CD4-positive, CD25-positive, alpha-beta regulatory T cell (primary cell): ENCODE results near the gene MAN1A1. TPM values are rescaled to one million over a fixed set of nuclear protein-coding genes. Genes with fewer than 3 reads are reported as not detected.

Experiments used
- ATAC-seq, 2 donors: fragments of 150-1000 bp; cut with Tn5 transposase; one replicate each; pipeline ENCODE4 v1.10.0; 2021; ENCODE audit warnings: low read depth in 2 of 2, moderate number of reproducible peaks in 2 of 2, moderate library complexity in 1 of 2
- DNase-seq, 3 donors: peaks; one replicate each; pipeline versions ENCODE4 v3.0.0 to v3.0.0-alpha.2; 2012 to 2022; ENCODE audit warnings: mixed read lengths in 1 of 3
- H3K27ac ChIP-seq: one replicate; pipeline ENCODE4 v1.7.0; 2013; ENCODE audit warnings: mild to moderate bottlenecking, low read length; ENCODE audit not compliant: insufficient read depth, poor library complexity, severe bottlenecking
- H3K27me3 ChIP-seq: one replicate; pipeline ENCODE4 v1.7.0; 2013; ENCODE audit warnings: low read length; ENCODE audit not compliant: control insufficient read depth, insufficient read depth
- H3K36me3 ChIP-seq: one replicate; pipeline ENCODE4 v1.7.0; 2013; ENCODE audit warnings: mild to moderate bottlenecking, low read length, moderate library complexity; ENCODE audit not compliant: control insufficient read depth, insufficient read depth
- H3K4me1 ChIP-seq: 2 replicates; pipeline ENCODE4 v1.7.0; 2013; ENCODE audit warnings: mild to moderate bottlenecking, low read length; ENCODE audit not compliant: insufficient read depth, control insufficient read depth, poor library complexity, severe bottlenecking
- H3K4me3 ChIP-seq: one replicate; pipeline ENCODE4 v1.7.0; 2013; ENCODE audit warnings: low read depth, mild to moderate bottlenecking, low read length, moderate library complexity
- H3K9me3 ChIP-seq, 2 experiments: 1 replicate in 1 of 2; 2 replicates in 1 of 2; pipeline ENCODE4 v1.7.0; 2013; ENCODE audit warnings: low read length in 2 of 2, mild to moderate bottlenecking in 1 of 2, moderate library complexity in 1 of 2; ENCODE audit not compliant: control insufficient read depth in 2 of 2
- H3K27ac Mint-ChIP-seq, 3 donors: one replicate each; pipeline ENCODE4 v1.8.0; 2020 to 2022; ENCODE audit warnings: mild to moderate bottlenecking in 3 of 3, mixed read lengths in 3 of 3, moderate library complexity in 2 of 3
- H3K27me3 Mint-ChIP-seq: one replicate; pipeline ENCODE4 v1.8.0; 2022; ENCODE audit warnings: mild to moderate bottlenecking, mixed read lengths
- H3K36me3 Mint-ChIP-seq: one replicate; pipeline ENCODE4 v1.8.0; 2020; ENCODE audit warnings: mixed read lengths
- H3K4me1 Mint-ChIP-seq, 4 donors: one replicate each; pipeline ENCODE4 v1.8.0; 2020 to 2022; ENCODE audit warnings: mixed read lengths in 4 of 4, mild to moderate bottlenecking in 1 of 4
- H3K4me3 Mint-ChIP-seq, 4 donors: one replicate each; pipeline ENCODE4 v1.8.0; 2020 to 2022; ENCODE audit warnings: mild to moderate bottlenecking in 4 of 4, mixed read lengths in 4 of 4, moderate library complexity in 3 of 4
- H3K9me3 Mint-ChIP-seq, 7 donors: one replicate each; pipeline ENCODE4 v1.8.0; 2020 to 2022; ENCODE audit warnings: mixed read lengths in 7 of 7, mild to moderate bottlenecking in 3 of 7, moderate library complexity in 2 of 7
- polyA plus RNA-seq, 4 donors: library from polyadenylated mRNA; unstranded; fragments of 300-500 nt; fragmentation: Illumina TruSeq; gene quantifications; one replicate each; pipeline ENCODE4 v1.2.3, GENCODE V29; 2021
- total RNA-seq: library from RNA; stranded (reverse); gene quantifications from one replicate; pipeline ENCODE4 v1.2.3, GENCODE V29; 2022

MAN1A1 gene
- total and polyA plus RNA-seq, 5 donors from 2014 or later, result 10.7 to 20.6 (median 13.6) TPM

DNA sequence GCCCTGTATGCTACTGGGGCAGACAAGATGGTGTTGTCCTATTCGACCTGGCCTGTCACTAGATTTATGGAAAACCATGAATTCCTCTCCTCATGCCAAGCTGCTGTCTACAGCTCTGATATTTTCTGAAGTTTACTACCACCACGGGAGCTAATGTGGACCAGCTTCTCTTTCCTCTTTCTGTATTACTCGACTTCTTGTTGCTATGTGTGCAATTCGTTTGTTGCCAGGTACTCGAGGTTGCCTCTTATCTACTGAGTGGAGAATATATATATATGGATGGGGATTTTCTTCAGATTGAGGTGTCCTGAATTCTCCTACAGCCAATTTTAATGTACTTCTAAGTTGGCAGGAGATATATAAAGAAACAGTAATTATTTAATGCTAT lies 34.7 kb downstream of the MAN1A1 start:
- H3K27ac Mint-ChIP-seq, result peak overlapping the region; percentile 84 to 94 (median 90)
- Histone ChIP-seq H3K36me3 (no peaks in the 10 kb centered on the region), H3K27ac (peak overlapping the region; percentile 43), H3K9me3 (no peaks in the 10 kb centered on the region), H3K27me3 (no peaks in the 10 kb centered on the region), H3K4me3 (peak overlapping the region; percentile 5), H3K4me1 (peaks cover 22% of the 10 kb centered on the region)
- peaks cover 3% of the 10 kb centered on the region for H3K36me3 Mint-ChIP-seq
- no peaks in the 10 kb centered on the region for H3K27me3 Mint-ChIP-seq
- no peaks in the 10 kb centered on the region for H3K9me3 Mint-ChIP-seq
- no peak for DNase-seq
- peak overlapping the region in 3 of 4 donors; percentile 23 to 81 (median 64) for H3K4me3 Mint-ChIP-seq
- H3K4me1 Mint-ChIP-seq, result peaks cover 34 to 44% (median 41%) of the 10 kb centered on the region in 4 donors
- ATAC-seq, result no peak

DNA sequence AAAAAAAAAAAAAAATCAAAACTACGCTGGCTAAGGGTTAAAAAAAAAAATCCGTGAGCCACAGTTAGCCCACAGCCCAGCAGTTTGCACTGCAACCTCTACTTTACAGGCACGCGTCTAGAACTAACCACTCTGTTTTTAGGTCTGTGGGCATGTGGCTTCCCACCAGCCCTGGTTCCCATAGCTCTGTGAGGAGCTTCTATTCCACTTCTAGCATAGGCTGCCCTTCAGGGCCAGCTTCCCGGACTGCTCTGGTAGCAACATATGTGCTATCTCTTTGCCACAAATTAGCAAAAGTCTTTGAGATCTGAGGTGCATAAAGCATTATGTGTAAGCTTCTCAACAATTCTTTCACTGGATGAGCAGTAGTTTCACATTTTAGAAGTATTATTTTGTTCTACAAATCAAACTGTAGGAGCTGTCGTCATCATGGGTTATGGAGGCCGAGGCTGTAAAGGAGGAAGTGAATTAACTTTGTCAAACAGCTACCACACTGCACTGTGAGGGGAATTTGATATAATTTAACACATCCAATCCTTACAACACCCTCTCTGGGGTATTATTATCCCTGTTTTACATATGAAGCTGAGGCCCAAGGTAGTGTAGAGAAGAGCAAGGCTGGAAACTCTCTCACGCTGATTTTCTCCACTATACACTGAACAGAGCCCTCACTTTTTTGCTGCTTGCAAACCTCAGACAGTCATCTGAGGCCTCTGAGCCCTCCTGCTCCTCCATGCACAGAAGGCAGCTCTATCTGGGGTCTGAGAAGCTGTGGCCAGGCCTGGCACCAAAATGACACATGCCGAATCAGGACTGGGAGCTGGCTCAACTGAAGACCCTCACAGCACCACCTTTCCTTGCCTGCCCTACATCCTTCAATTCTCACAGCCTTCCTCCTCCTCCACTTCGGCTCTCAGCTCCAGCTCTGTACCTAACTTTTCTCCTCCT lies 35.4 kb downstream of the MAN1A1 start:
- H3K4me3 Mint-ChIP-seq, result peak overlapping the region; percentile 5 to 81 (median 44)

DNA sequence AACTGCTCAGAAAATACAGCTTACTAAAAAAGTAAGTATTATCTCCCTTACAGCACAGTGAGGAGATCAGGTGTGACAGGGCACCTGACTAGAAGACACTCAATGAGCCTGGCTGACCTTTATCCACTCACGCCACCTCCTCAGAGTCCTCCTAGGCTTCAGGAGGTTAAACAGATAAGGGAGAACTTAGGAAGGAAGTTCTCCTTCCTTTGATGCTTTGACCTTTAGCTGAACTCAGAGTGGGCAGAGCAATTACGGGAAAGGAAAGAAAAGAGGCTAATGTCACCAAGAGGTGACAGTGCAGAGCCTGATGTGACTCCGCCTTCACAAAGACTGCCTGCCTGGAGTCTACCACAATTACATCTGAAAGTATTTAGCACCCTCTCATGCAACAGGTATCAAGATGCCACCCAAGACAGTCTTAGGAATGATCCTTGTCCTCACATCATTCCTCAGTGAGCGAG lies 36.7 kb downstream of the MAN1A1 start:
- Mint-ChIP-seq H3K27ac (peak overlapping the region in 2 of 3 donors; percentile 40 to 59), H3K4me3 (peak overlapping the region in 3 of 4 donors; percentile 11 to 74 (median 65)), H3K27me3 (no peaks in the 10 kb centered on the region), H3K4me1 (peaks cover 41 to 53% (median 50%) of the 10 kb centered on the region in 4 donors), H3K9me3 (no peaks in the 10 kb centered on the region), H3K36me3 (peaks cover 3% of the 10 kb centered on the region)
- DNase-seq (peak in 1 of 3 donors; percentile 52), ATAC-seq (peak; percentile 44 to 49)
- Histone ChIP-seq H3K4me3 (peak overlapping the region; percentile 60), H3K27me3 (no peaks in the 10 kb centered on the region), H3K27ac (no peak overlapping the region), H3K4me1 (peaks cover 22% of the 10 kb centered on the region), H3K9me3 (no peaks in the 10 kb centered on the region), H3K36me3 (no peaks in the 10 kb centered on the region)

More for the DNA sequence above, 35.4 kb downstream of the MAN1A1 start:
- DNase-seq (peak in 2 of 3 donors; percentile 11 to 28), ATAC-seq (peak; percentile 39 to 55)
- peak overlapping the region; percentile 4 for H3K4me3 ChIP-seq
- Mint-ChIP-seq H3K27ac (peak overlapping the region; percentile 84 to 94 (median 90)), H3K36me3 (peaks cover 3% of the 10 kb centered on the region), H3K9me3 (no peaks in the 10 kb centered on the region), H3K27me3 (no peaks in the 10 kb centered on the region), H3K4me1 (peaks cover 41 to 49% (median 48%) of the 10 kb centered on the region in 4 donors)
- no peaks in the 10 kb centered on the region for H3K27me3 ChIP-seq
- peaks cover 22% of the 10 kb centered on the region for H3K4me1 ChIP-seq
- H3K36me3 ChIP-seq, result no peaks in the 10 kb centered on the region
- H3K9me3 ChIP-seq, result no peaks in the 10 kb centered on the region
- peak overlapping the region; percentile 43 for H3K27ac ChIP-seq

DNA sequence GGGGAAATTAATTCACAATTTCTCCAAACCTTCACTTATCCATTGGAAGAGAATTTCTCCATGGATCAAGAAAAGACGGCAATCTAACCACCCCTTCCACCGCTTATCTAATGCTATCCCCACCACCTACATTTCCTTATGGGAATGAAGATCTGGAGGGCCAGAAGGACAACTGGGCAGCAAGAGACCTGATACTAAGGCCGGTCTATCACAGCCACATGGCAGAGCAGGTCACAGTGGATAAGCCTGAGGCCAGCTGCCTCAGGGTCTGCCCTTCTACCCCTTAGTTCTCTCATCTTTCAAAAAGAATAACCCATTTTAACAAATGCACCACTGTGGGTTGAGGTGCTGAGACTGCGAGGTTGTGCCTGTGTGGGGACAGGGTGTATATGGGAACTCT lies 37.1 kb downstream of the MAN1A1 start:
- Histone ChIP-seq H3K27me3 (no peaks in the 10 kb centered on the region), H3K4me1 (peaks cover 22% of the 10 kb centered on the region), H3K36me3 (no peaks in the 10 kb centered on the region), H3K4me3 (no peak overlapping the region), H3K9me3 (no peaks in the 10 kb centered on the region), H3K27ac (no peak overlapping the region)
- H3K36me3 Mint-ChIP-seq, result peaks cover 3% of the 10 kb centered on the region
- no peaks in the 10 kb centered on the region for H3K27me3 Mint-ChIP-seq
- H3K4me3 Mint-ChIP-seq, result peak overlapping the region in 1 of 4 donors; percentile 74
- ATAC-seq (no peak), DNase-seq (no peak)
- no peaks in the 10 kb centered on the region for H3K9me3 Mint-ChIP-seq
- H3K4me1 Mint-ChIP-seq, result peaks cover 41 to 53% (median 50%) of the 10 kb centered on the region in 4 donors
- peak overlapping the region in 2 of 3 donors; percentile 40 to 59 for H3K27ac Mint-ChIP-seq

DNA sequence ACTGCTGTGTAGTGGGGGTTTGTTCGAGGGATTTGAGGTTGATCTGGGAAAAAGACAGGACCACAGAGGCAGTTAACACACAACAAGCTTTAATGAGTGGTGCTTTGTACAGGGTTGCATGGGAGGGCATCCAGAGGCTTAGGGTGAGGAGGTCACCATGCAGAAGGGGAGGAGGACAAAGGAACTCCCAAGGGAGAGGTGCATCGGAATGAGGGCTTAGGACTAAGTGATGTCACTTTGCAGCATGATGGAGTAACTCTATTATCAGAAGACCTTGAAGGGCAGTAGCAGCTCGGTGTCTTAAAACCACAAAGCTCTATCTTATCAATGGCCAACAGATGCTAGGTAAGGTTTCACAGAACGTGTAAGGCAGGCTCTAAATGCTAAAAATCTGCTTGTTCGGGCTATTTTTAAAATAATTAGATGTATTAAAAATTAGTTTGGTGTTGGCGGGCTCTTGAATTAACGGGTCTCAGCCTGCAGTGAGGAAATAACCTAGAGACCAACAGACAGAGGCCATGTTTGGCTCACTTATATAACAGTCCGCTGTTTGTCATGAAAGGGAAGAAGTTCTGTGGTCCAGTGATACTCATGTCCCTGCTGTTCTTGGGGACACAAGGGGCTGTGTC lies 37.9 kb downstream of the MAN1A1 start:
- H3K27ac ChIP-seq, result no peak overlapping the region
- no peak for DNase-seq
- no peak overlapping the region for H3K4me3 ChIP-seq
- H3K27me3 ChIP-seq, result no peaks in the 10 kb centered on the region
- Mint-ChIP-seq H3K27ac (peak overlapping the region in 2 of 3 donors; percentile 40 to 66), H3K27me3 (no peaks in the 10 kb centered on the region), H3K9me3 (no peaks in the 10 kb centered on the region), H3K36me3 (peaks cover 5% of the 10 kb centered on the region), H3K4me1 (peaks cover 41 to 53% (median 50%) of the 10 kb centered on the region in 4 donors), H3K4me3 (no peak overlapping the region)
- H3K9me3 ChIP-seq, result no peaks in the 10 kb centered on the region
- peaks cover 1% of the 10 kb centered on the region for H3K36me3 ChIP-seq
- no peak for ATAC-seq
- H3K4me1 ChIP-seq, result peaks cover 22% of the 10 kb centered on the region

DNA sequence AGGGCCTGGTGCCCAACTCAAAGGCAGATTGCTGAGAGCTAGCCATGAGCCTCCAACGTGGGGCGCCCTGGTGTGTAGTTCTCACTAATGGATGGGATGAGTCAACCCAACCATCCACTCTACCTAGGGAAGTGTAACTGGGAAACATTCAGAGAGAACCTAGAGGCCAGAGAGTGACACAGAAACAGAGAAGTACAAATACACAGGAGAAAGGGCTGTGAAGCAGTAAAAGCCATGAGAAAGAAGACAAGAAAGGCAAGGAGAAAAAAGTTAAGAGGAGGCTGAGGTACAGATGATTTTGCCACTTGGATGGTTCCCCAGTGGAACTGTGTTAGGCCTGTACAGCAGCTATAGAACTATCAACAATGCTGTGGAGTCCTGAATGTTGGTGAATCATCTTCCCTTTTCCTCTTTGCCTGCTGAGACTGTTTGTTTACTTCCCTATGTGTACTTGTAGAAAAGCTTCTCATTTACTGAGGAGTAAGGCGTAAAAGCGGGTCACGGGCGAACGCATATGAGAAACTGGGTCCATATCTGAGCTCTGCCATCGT lies 39.0 kb downstream of the MAN1A1 start:
- peaks cover 22% of the 10 kb centered on the region for H3K4me1 ChIP-seq
- Mint-ChIP-seq H3K9me3 (no peaks in the 10 kb centered on the region), H3K27me3 (no peaks in the 10 kb centered on the region), H3K4me3 (no peak overlapping the region), H3K36me3 (peaks cover 7% of the 10 kb centered on the region), H3K4me1 (peaks cover 37 to 49% (median 46%) of the 10 kb centered on the region in 4 donors), H3K27ac (no peak overlapping the region)
- H3K27me3 ChIP-seq, result no peaks in the 10 kb centered on the region
- H3K27ac ChIP-seq, result no peak overlapping the region
- DNase-seq (no peak), ATAC-seq (no peak)
- H3K4me3 ChIP-seq, result no peak overlapping the region
- peaks cover 9% of the 10 kb centered on the region for H3K36me3 ChIP-seq
- no peaks in the 10 kb centered on the region for H3K9me3 ChIP-seq

DNA sequence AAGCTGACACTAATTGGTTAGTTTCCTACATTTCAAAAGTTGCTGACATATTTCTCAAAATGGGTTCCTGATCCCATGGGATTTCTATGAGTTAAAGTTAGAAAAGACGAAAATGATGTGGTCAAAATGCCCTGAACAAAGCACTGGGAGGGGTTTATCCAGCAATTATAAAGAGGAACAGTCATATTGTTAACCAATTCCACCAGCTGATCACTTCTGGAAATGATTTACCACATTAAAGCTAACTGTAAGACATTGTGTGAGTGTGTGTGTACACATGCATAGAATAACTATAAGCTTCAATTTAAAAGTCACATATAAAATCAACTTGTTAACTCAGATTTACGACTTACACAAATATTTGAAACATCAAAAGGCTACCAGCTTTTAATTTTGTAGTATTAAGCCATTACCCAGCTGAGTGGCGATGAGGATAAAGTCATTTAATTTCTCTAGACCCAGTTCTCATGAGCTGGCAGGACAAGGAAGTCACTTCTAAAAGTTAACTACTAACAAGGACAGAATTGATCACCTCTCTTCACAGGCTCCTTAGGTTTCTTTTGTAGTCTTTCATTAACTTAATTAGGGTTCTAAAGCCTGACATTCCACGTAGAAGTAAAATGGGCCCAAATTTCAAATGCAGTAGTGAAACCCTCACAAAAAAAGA lies 40.4 kb downstream of the MAN1A1 start:
- no peaks in the 10 kb centered on the region for H3K9me3 Mint-ChIP-seq
- Histone ChIP-seq H3K9me3 (no peaks in the 10 kb centered on the region), H3K27ac (no peak overlapping the region), H3K36me3 (peaks cover 9% of the 10 kb centered on the region), H3K27me3 (no peaks in the 10 kb centered on the region), H3K4me1 (peaks cover 16% of the 10 kb centered on the region), H3K4me3 (no peak overlapping the region)
- peaks cover 10% of the 10 kb centered on the region for H3K36me3 Mint-ChIP-seq
- DNase-seq (no peak), ATAC-seq (no peak)
- H3K4me1 Mint-ChIP-seq, result peaks cover 25 to 35% (median 32%) of the 10 kb centered on the region in 4 donors
- no peaks in the 10 kb centered on the region for H3K27me3 Mint-ChIP-seq
- no peak overlapping the region for H3K4me3 Mint-ChIP-seq
- H3K27ac Mint-ChIP-seq, result no peak overlapping the region
